ENCODE measurements around the gene VAC14.
A peak's percentile ranks its signal among the peaks of the same experiment; 100 is the strongest.
"Not testable (repeated sequence)": the region's sequence is repeated elsewhere in the genome, so short reads cannot be mapped to it uniquely, and the experiment has no call there.

VAC14 gene

DNA sequence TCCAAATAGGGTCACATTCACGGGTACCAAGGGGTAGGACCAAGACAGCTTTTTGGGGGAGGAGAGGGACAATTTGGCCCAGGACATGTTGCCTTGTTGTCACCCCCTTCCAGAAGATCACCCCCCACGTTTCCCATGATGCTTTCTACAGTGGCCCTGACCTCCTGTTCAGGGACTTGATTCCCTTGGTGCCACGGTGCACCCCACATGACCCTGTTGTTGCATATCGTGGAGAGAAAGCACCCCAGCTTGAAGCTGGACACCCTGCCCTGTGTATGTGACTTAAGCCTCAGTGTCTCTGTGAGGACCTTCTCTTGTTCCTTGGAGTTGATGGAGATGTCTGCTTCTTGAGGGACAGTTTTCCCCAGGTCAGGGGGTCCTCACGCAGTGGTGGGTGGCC lies 142.0 kb downstream of the VAC14 start:
- DNase-seq: no peak

DNA sequence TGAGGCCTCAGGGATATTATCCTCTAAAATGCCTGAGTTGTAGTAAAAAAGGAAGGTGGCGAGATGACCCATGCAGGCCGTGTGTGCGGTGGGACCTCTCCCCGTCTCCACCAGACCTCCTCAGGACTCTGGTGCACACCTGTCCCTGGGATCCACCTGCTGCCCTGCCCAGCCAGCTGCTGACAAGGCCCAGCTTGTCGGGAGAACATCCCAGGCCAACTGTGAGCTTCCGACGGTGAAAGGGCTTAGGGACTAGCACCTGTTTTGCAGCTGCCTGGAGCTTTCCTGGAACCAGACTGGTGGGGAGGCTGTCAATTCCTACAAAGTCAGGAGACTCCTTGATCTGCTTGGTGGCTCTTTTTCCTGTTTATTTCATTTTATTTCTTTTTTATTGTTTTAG lies 143.0 kb downstream of the VAC14 start:
- no peak for DNase-seq

DNA sequence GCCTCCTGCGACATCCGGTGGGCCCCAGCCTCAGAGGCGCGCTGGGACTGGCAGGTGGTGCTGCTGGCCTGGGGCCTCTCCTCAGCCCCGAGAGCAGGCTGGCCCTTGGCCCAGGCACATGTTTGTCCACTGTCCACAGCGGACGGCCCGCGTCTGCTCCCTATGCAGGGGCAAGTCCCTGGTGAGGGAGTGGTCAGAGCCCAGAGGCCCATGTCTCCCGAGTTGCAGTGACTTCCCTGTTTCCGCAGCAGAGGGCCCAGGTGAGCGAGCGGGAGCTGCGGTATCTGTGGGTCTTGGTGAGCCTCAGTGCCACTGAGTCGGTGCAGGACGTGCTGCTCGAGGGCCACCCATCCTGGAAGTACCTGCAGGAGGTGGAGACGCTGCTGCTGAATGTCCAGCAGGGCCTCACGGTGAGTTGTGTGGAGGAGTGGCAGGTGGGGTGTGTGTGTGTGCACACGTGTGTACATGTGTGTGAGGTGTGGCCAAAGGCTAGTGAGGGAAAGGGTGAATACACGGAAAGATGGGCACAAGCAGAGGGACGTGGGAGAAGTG lies 144.2 kb downstream of the VAC14 start:
- DNase-seq: no peak

DNA sequence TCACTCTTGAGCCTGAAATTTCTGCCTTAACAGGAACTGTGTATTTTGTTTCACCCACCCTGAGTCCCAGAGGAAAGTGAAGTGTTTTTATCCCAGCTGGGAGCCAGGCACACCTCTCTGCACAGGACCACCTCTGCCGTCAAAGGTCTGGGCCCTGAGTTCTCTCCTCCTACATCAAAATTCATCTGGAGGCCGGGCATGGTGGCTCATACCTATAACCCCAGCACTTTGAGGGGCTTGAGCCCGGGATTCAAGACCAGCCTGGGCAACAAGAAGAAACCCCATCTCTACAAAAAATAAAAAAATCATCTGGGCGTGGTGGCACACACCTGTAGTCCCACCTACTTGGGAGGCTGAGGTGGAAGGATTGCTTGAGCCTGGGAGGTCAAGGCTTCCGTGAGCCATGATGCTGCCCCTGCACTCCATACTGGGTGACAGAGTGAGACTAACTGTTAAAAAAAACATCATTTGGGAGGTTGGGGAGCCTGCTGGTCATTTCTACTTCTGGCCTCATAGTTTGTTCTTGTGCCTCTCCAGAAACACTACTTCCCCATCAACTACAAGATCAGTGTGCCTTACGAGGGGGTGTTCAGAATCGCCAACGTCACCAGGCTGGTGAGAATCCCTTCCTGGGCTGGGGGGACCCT lies 144.8 kb downstream of the VAC14 start:
- no peak for DNase-seq

DNA sequence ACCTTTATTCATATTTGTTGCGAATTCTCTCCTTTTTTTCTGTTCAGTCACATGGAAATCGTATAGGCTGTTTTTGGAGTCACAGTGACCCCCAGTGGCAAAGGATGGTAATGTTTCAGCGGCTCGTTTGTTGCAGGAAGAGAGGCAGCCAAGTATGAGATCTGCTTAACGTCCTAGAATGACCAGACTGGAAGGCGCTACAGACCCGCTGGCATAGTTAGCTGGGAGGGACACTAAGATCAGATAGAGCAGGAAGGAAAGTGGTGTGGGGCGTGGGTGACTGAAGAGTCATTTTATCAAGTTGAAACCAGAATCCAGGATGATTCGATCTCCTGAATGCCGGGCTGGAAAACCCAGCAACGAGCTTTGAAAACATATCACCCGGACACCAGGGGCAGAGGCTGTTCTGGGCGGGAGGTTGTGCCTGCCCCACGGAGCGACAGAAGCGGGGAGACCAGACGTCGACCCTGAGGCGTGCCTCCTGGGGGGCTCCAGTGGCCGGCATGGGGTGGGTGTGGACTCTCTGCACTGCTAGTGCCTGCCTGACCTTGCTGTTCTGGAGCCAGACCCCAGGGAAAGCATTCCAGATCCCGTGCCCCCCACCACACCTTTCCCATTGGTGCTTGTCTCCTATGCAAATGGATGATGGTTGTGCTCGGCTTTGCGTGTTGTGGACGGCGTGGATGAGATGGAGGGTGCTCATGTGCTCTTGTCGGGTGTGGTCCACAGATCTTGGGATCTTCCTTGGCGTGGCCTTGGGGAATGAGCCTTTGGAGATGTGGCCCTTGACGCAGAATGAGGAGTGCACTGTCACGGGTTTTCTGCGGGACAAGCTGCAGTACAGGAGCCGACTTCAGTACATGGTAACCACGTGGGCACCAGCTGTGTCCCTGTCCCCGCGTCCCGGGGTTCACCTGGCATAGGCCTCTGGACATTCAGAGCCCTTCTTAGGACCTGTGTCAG lies 146.9 kb downstream of the VAC14 start:
- DNase-seq: peak; percentile 89

DNA sequence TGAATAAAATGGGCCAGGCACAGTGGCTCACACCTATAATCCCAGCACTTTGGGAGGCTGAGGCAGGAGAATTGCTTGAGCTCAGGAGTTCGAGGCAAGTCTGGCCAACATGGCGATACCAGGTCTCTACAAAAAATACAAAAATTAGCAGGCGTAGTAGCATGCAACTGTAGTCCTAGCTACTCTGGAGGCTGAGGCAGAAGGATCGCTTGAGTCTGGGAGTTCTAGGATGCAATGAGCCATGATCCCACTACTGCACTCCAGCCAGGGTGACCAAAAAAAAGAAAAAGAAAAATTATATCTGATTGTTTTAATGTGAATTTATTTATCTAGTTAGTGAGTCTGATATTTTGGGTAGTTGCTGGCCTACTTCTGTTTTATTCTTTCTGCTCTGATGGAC lies 147.6 kb downstream of the VAC14 start:
- DNase-seq: no peak

DNA sequence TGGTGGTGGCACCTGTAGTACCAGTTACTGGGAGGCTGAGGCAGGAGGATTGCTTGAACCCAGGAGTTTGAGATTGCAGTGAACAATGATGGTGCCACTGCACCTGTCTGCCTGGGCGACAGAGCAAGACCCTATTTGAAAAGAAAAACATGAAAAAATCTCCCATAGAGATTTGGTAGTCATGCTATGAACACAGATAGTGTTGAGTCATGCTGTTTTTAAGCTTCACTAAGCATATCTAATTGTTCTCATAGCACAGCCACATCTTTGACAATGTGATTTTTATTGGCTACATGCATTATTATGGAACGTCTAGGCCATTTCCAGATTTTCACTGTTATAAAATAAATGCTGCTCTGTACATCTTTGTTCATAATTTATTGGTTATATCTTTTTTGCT lies 148.6 kb downstream of the VAC14 start:
- DNase-seq: no peak

DNA sequence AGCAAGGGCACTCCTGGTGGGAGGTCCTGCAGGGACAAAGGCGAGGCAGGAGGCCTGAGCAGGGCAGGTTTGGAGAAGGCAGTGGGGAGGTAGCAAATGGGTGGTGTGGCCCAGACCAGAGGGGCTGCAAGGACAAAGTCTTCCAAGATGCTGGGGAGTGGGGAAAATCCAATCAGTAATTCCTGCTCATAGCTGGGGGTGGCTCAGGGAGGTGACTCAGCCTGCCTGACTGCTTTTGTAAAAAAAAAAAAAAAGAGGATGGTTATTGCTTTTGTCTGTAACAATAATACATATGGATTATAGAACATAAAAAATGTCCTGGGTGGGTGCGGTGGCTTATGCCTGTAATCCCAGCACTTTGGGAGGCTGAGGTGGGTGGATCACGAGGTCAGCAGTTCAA lies 149.4 kb downstream of the VAC14 start:
- DNase-seq: no peak

DNA sequence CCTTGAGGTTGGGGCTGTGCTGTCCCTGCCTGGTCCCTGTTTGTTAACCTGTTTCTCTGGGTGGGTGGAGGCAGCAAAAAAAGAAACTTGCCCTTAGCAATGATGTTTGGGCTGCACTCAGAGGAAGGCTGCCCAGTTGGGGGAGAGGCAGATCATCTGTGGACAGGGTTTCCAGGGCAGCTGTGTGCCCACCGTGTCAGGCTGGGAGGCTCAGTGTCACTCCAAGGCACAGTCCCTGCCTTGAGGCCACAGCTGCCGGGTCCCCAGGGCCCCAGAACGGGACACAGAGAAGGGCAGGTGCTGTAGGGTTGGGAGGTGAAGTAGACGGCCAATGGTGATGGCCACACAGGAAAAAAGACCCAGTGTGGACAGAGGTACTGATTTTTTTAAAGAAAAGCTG lies 150.7 kb downstream of the VAC14 start:
- DNase-seq: no peak

DNA sequence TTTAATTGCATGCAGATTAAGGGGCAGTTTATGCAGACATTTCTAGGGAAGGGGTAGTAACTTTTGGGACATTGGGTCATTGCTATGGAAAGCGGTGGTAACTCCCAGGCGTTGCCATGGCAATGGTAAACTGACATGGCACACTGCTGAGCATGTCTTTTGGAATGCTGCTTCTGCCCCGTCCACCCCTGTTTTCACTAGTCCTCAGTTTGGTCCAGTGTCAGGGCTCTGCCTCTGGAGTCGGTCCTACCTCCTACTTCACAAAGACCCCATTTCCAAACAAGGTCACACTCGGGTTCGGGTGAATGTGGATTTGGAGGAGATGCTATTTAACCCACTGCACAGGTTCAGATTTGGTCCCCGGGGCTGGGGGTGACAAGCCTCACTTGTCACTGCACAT lies 151.7 kb downstream of the VAC14 start:
- no peak for DNase-seq

DNA sequence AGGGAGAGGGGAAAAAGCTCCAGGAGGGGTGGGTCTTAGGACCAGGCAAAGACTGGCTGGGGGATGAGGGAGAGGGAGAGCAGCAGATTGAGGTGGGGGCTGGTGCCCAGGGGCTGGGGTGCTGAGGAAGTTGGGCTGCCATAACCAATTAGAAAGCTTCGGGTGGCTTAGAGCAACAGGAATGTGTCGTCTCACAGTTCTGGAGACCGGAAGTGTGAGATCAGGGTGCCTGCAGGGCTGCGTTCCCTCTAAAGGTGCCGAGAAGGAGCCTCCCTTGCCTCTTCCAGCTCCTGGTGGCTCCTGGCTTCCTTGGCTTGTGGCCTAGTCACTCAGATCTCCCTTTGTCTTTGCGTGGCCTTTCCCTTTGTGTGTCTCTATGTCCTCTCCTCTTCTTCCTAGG lies 152.4 kb downstream of the VAC14 start:
- no peak for DNase-seq

DNA sequence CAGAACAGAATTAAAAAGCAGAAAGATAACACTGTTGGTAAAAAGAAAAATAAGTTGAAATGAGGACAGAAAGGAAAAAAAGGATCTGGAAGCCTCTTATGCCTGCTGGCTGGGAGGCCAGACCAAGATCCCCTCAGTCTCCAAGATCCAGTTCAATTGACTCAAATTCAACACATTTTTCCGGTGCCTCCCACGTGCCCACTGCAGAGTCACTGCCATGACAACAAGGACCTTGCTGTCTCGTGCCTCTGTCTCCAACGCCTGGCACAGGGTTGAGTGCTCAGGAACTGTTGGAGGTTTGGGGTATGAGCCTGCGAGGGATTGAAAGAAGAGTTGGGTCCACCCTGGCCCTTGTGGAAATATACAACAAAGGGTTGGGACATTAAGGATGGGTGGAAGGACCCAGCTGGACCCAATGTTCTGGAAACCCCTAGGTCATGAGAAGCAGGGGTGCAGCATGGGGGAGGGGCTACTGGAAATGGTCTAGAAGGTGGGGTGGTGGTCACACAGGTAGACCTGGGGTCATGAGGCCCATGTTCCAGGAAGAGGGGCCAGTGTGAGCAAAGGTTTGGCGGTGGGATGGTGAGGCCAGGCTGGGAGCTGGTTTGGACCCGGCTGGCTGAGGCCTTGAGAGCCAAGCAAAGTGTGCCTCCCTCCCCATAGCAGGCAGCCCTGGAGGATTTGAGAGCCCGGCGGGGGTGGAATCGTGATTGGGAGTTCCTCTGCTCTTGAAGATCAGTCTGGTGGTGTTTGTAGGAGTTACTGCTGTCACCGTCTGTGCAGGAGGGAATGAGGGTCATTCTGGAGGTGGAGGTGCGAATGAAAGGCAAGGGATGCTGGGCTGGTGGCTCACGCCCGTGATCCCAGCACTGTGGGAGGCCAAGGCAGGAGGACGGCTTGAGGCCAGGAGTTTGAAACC lies 153.3 kb downstream of the VAC14 start:
- no peak for DNase-seq

DNA sequence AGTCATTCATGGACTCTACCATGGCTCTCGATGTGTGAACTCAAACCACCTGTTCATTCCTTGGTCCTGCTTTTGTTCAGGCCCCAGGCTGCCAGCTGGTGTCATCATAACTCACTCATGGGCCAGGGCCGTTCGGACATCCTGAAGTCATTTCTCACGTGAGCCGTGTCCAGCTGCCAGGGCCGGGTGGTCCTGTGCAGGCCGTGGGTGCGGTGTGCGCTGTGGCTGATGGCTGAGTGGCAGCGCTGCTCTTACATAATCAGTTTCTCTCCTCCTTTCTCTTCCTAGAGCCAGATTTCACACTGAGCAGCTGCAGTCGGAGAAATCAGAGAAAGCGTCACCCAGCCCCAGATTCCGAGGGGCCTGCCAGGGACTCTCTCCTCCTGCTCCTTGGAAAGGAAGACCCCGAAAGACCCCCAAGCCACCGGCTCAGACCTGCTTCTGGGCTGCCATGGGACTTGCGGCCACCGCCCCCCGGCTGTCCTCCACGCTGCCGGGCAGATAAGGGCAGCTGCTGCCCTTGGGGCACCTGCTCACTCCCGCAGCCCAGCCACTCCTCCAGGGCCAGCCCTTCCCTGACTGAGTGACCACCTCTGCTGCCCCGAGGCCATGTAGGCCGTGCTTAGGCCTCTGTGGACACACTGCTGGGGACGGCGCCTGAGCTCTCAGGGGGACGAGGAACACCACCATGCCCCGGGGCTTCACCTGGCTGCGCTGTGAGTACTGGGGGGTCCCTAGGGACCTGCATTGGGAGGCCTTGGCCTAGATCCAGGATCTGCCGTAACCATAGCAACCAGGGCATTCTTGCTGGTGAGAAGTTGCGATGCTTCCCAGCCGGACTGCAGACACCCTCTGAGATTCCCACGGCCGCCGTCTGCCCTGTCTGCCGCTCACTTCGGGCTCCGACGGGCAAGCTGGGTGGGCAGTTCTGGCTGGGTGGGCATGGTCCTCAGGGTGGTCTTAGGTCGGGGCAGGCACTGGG lies 154.4 kb downstream of the VAC14 start, which contains the start of gene IL34:
Gene IL34, plus strand, starts transcription at position 300 of the 982 bp plus-strand sequence. Its CDS starts 389 bp downstream, at position 689.
- no peak for DNase-seq

DNA sequence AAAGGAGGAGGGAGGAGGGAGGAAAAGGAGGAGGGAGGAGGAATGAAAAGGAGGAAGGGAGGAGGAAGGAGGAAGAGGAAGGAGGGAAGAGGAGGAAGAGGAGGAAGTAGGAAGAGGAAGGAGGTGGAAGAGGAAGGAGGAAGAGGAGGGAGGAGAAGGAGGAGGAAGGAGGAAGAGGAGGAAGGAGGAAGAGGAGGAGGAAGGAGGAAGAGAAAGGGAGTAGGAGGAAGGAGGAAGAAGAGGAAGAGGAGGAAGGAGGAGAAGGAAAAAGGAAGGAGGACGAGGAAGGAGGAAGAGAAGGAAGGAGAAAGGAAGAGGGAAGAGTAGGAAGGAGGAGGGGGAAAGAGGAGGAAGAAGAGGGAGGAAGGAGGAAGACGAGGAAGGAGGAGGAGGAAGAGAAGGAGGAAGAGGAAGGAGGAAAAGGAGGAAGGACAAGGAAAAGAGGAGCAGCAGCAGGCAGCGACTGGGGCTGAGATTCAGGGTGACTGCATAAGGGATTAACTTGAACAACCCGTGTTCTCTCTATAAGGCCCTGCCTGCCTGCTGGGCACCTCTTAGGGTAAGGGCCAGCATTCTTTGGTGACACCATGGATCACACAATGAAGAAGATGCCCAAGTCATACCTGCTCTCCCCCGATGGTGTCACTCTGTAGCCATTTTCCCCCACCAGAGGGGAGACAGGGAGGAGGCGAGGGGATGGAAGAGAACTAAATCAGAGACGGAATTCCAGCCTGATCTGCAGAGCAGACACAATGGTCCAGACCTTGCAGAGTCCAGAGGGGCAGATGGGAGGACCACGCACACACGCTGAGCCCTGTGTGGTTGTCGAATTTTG lies 156.0 kb downstream of the VAC14 start:
- DNase-seq: no peak

DNA sequence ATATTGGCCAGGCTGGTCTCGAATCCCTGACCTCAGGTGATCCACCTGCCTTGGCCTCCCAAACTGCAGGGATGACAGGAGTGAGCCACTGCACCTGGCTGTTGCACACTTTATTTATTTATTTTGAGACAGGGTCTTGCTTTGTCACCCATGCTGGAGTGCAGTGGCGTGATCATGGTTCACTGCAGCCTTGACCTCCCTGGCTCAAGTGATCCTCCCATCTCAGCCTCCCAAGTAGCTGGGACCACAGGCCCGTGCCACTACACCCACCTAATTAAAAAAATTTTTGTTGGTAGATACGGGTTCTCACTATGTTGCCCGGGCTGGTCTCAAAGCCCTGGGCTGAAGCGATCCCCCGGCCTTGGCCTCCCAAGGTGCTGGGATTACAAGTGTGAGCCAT lies 157.7 kb downstream of the VAC14 start:
- DNase-seq: not testable (repeated sequence)

DNA sequence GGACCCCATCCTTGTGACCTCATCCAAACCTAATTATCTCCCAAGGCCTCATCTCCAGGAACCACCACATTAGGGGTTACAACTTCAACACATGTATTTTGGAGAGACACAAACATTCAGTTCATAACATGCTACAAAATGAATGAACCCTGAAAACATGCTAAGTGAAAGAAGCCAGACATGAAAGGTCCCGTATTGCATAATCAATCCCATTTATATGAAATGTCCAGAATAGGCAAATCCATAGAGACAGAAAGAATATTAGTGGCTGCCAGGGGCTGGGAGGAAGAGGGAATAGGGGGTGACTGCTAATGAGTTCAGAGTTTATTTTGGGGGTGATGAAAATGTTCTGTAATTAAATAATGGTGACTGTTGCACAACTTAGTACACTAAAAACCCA lies 158.3 kb downstream of the VAC14 start:
- DNase-seq: no peak

DNA sequence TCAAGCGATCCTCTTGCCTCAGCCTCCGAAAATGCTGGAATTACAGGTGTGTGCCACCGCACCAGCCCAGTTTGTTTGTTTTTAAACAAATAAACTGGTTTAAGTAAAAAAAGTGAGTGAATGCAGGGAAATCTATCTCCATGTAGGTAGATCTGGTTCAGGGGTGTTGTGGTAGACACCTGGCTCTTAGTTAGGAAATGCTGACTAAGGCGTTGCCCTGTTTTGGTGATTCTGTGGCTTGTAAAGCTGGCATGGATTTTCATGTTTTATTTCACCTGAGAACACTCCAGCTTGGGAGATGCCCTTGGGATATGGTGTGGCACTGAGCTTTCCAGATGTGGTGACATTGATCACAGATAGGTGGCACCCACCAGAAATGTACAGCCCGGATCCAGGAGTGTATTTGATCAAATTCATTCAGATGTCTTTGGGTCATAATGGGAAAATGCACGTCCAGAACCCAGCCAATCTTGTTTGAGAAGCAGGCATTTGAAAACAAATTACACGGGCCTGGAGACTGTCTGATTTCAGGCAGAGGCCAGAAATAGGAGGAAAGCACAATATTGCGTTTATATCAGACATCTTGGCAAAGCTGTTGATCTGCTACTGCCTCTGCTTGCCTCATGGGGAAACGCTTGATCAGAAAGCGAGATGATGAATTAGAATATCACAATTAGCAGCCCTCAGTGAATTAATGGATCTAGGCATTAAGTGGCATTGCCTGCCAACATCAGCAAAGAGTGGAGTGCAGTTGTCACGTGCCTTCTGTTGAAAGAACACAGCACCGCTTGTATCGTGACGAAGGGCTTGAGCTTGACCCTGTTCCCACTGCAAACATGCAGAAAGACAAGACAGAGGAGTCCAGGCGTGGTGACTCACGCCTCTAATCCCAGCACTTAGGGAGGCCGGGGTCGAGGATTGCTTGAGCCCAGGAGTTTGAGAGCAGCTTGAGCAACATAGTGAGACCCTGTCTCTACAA lies 161.9 kb downstream of the VAC14 start:
- no peak for DNase-seq
